GM21619 (cell line): Measurements from ENCODE around the gene ZDHHC17.
"Not testable (repeated sequence)": the region's sequence is repeated elsewhere in the genome, so short reads cannot be mapped to it uniquely, and the experiment has no call there.

Experiments used
- ATAC-seq: cut with Tn5 transposase; IDR thresholded peaks from one replicate; pipeline ENCODE4 v1.9.1; 2021; ENCODE audit not compliant: unreplicated experiment

The ZDHHC17 gene

GRCh38 chr12:76765598-76765997 is 1.7 kb downstream of the ZDHHC17 start:
- ATAC-seq = no peak

GRCh38 chr12:76766161-76766560 is 2.2 kb downstream of the ZDHHC17 start:
- ATAC-seq = no peak

GRCh38 chr12:76768576-76768975 is 4.7 kb downstream of the ZDHHC17 start:
- no peak for ATAC-seq

GRCh38 chr12:76777765-76778216 is 13.9 kb downstream of the ZDHHC17 start:
- peak; percentile 100 for ATAC-seq

GRCh38 chr12:76778364-76778763 is 14.4 kb downstream of the ZDHHC17 start:
- no peak for ATAC-seq

GRCh38 chr12:76779310-76779709 is 15.4 kb downstream of the ZDHHC17 start:
- ATAC-seq = not testable (repeated sequence)

- no peak for ATAC-seq
Measured at GRCh38 chr12:76781321-76781720, 17.4 kb downstream of the ZDHHC17 start.

- ATAC-seq = no peak
Measured at GRCh38 chr12:76782526-76782925, 18.6 kb downstream of the ZDHHC17 start.

- ATAC-seq = no peak
Measured at GRCh38 chr12:76784600-76785051, 20.7 kb downstream of the ZDHHC17 start.

- ATAC-seq = no peak
Measured at GRCh38 chr12:76785407-76785806, 21.5 kb downstream of the ZDHHC17 start.

- no peak for ATAC-seq
Measured at GRCh38 chr12:76786986-76787385, 23.1 kb downstream of the ZDHHC17 start.

GRCh38 chr12:76787689-76788088 is 23.8 kb downstream of the ZDHHC17 start:
- no peak for ATAC-seq

- no peak for ATAC-seq
Measured at GRCh38 chr12:76789335-76790050, 25.6 kb downstream of the ZDHHC17 start.

GRCh38 chr12:76790564-76791552 is 26.9 kb downstream of the ZDHHC17 start:
- ATAC-seq = no peak

- no peak for ATAC-seq
Measured at GRCh38 chr12:76792828-76793227, 28.9 kb downstream of the ZDHHC17 start.

GRCh38 chr12:76798864-76799263 is 34.9 kb downstream of the ZDHHC17 start:
- no peak for ATAC-seq

GRCh38 chr12:76799362-76799761 is 35.4 kb downstream of the ZDHHC17 start:
- ATAC-seq = no peak

GRCh38 chr12:76802060-76802459 is 38.1 kb downstream of the ZDHHC17 start:
- ATAC-seq = no peak

GRCh38 chr12:76804435-76804976 is 40.6 kb downstream of the ZDHHC17 start:
- ATAC-seq = no peak

- ATAC-seq = no peak
Measured at GRCh38 chr12:76810671-76811419, 46.9 kb downstream of the ZDHHC17 start.

- no peak for ATAC-seq
Measured at GRCh38 chr12:76811976-76812375, 48.1 kb downstream of the ZDHHC17 start.
